ENCODE results near the gene NAA60. TPM values are rescaled to one million over a fixed set of nuclear protein-coding genes. Genes with fewer than 3 reads are reported as not detected.

The NAA60 gene
- total and polyA plus RNA-seq, 2 of the 13 experiments (the other 11 are each of a cell fraction or from before 2014, with no cell fraction given), result 14.7 to 32.0 TPM

- TF ChIP-seq ZSCAN20 (CRISPR knock-in tag; IDR thresholded peaks at IDR 0.05; ENCODE audit: borderline replicate concordance) (no peak), ZNF143 (CRISPR knock-in tag; IDR thresholded peaks at IDR 0.05) (no peak), ZUFSP (CRISPR knock-in tag; IDR thresholded peaks at IDR 0.05; ENCODE audit: borderline replicate concordance) (no peak), HOMEZ (CRISPR knock-in tag; IDR thresholded peaks at IDR 0.05; ENCODE audit: low read depth) (no peak; the same call in 1 of the 2 replicates), ATAD3A (CRISPR knock-in tag; IDR thresholded peaks at IDR 0.05) (no peak), ZNF430 (CRISPR knock-in tag; IDR thresholded peaks at IDR 0.05) (no peak; the same call in 1 of the 2 replicates), POLR2A (IDR thresholded peaks at IDR 0.05; ENCODE audit: insufficient read depth in 1 of 2, low read depth in 2 of 2, low read length in 2 of 2) (peak; percentile 85 to 96), GTF2F1 (IDR thresholded peaks at IDR 0.05; ENCODE audit: low read length) (peak; percentile 76), ZNF451 (CRISPR knock-in tag; IDR thresholded peaks at IDR 0.05) (no peak), ZNF614 (CRISPR knock-in tag; IDR thresholded peaks at IDR 0.05; ENCODE audit: borderline replicate concordance) (no peak), PRDM10 (CRISPR knock-in tag; IDR thresholded peaks at IDR 0.05; ENCODE audit: low read depth) (no peak), ZNF225 (CRISPR knock-in tag; IDR thresholded peaks at IDR 0.05) (no peak), EP300 (IDR thresholded peaks at IDR 0.05; ENCODE audit: low read depth in 2 of 2, low read length in 2 of 2) (peak in 1 of 2 experiments; percentile 36; a peak in 1 of 4 replicates), EP300 (CRISPR knock-in tag; IDR thresholded peaks at IDR 0.05; ENCODE audit: borderline replicate concordance) (no peak), ATF5 (CRISPR knock-in tag; IDR thresholded peaks at IDR 0.05; ENCODE audit: low read depth) (no peak), RFX5 (IDR thresholded peaks at IDR 0.05; ENCODE audit: low read depth, low read length) (no peak), RNF2 (conservative IDR thresholded peaks at IDR 0.05; ENCODE audit: low read depth) (no peak), PRDM4 (CRISPR knock-in tag; IDR thresholded peaks at IDR 0.05; ENCODE audit: borderline replicate concordance) (no peak), RFXANK (CRISPR knock-in tag; IDR thresholded peaks at IDR 0.05) (no peak), ZFX (CRISPR knock-in tag; IDR thresholded peaks at IDR 0.05; ENCODE audit: low read depth) (no peak)
Observed at GRCh38 chr16:3458852-3459361, 15.4 kb downstream of the NAA60 start (continued).
